ENCODE results near the gene CCNJL.
"Not testable (repeated sequence)": the region's sequence is repeated elsewhere in the genome, so short reads cannot be mapped to it uniquely, and the experiment has no call there.

CCNJL gene

DNA sequence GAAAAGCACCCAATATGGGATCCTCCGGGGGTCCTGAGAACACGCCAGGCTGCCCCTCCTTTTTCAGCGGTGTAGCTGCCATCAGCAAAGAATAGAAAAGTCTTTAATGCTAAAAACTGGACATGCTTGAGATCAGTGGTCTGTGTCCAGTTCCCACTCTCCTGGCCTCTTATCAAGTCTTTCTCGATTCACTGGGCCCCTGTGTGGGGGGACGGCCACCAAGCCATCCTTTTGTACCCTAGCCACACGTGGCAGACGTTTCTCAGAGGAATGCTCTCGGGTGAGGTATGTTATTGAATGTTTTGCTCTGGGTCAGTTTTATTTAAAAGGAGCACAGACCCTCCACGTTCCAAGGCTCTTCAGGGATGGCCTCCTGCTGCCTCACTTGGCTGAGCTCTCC lies 59.4 kb downstream of the CCNJL start:
- DNase-seq (ENCODE audit: low spot score) = no peak
- Mint-ChIP-seq H3K27me3 (ENCODE audit: low read depth) (no peaks in the 10 kb centered on the region), H3K4me1 (ENCODE audit: low read depth) (no peaks in the 10 kb centered on the region), H3K36me3 (ENCODE audit: low read depth) (no peaks in the 10 kb centered on the region), H3K4me3 (no peak overlapping the region), H3K9me3 (no peaks in the 10 kb centered on the region), H3K27ac (no peak overlapping the region)

- Mint-ChIP-seq H3K27ac (no peak overlapping the region), H3K27me3 (ENCODE audit: low read depth) (no peaks in the 10 kb centered on the region), H3K9me3 (no peaks in the 10 kb centered on the region)
Measured at GRCh38 chr5:160251406-160252155, 60.8 kb downstream of the CCNJL start.

GRCh38 chr5:160250826-160251225 lies 61.5 kb downstream of the CCNJL start:
- DNase-seq (ENCODE audit: low spot score) = no peak
- no peaks in the 10 kb centered on the region for H3K27me3 Mint-ChIP-seq (ENCODE audit: low read depth)
- H3K9me3 Mint-ChIP-seq = no peaks in the 10 kb centered on the region
- H3K4me3 Mint-ChIP-seq = no peak overlapping the region
- no peaks in the 10 kb centered on the region for H3K36me3 Mint-ChIP-seq (ENCODE audit: low read depth)
- no peaks in the 10 kb centered on the region for H3K4me1 Mint-ChIP-seq (ENCODE audit: low read depth)
- no peak overlapping the region for H3K27ac Mint-ChIP-seq

More at GRCh38 chr5:160251406-160252155, 60.8 kb downstream of the CCNJL start:
- no peaks in the 10 kb centered on the region for H3K4me1 Mint-ChIP-seq (ENCODE audit: low read depth)
- no peak for DNase-seq (ENCODE audit: low spot score)
- no peak overlapping the region for H3K4me3 Mint-ChIP-seq
- H3K36me3 Mint-ChIP-seq (ENCODE audit: low read depth) = no peaks in the 10 kb centered on the region

DNA sequence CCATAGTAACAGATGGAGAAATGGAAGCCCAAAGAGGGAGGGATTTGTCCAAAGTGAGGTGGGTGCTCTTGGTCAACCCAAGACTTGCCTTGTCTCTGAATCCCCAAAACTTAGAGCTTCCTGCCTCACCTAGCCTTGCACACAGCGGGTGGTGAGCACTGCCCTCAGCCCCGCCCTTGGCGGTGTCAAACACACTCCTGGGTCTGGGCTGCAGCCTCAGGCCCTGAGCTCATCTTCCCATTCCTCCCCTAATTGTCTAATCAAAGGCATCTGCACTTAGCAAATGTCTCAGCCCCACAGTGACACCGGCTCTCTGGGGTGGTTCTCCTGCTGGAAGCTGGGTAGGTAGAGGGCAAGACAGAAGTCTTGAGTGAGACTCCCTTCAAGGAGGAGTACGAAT lies 62.1 kb downstream of the CCNJL start:
- Mint-ChIP-seq H3K27ac (no peak overlapping the region), H3K36me3 (ENCODE audit: low read depth) (no peaks in the 10 kb centered on the region), H3K9me3 (no peaks in the 10 kb centered on the region), H3K4me1 (ENCODE audit: low read depth) (no peaks in the 10 kb centered on the region), H3K27me3 (ENCODE audit: low read depth) (no peaks in the 10 kb centered on the region), H3K4me3 (no peak overlapping the region)
- DNase-seq (ENCODE audit: low spot score) = no peak

- not testable (repeated sequence) for DNase-seq (ENCODE audit: low spot score); H3K27ac Mint-ChIP-seq; H3K27me3 Mint-ChIP-seq (ENCODE audit: low read depth); H3K4me1 Mint-ChIP-seq (ENCODE audit: low read depth); H3K4me3 Mint-ChIP-seq; H3K9me3 Mint-ChIP-seq; H3K36me3 Mint-ChIP-seq (ENCODE audit: low read depth)
Measured at GRCh38 chr5:160249570-160249969, 62.8 kb downstream of the CCNJL start.

DNA sequence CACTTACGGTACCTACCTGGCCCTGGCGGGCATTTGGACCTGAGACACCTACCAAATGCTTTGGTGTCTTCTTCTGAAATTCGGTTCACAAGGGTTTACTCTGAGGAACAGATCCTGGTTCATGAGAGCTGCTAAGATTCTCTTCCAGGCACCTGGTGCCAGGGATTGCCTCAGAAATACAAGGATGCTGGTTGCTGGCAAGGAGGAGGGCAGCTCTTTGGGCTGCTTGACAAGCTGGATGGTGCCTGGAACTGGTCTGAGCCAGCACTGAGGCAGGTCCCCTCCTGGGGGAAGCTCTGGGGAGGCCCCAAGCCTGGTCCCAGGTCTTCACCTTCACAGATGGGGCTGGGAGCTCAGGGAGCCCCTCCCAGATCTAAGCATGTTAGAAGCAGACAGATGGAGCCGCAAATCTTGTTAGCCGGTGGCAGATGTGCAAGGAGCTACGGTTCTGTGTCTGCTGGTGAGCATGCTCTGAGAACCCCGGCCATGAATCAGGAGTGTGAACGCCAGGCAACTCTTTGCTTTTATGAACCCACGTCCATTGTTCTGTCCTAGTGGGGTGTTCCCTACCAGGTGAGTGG lies 66.8 kb downstream of the CCNJL start:
- Mint-ChIP-seq H3K27me3 (ENCODE audit: low read depth) (no peaks in the 10 kb centered on the region), H3K9me3 (no peaks in the 10 kb centered on the region), H3K4me3 (no peak overlapping the region), H3K4me1 (ENCODE audit: low read depth) (no peaks in the 10 kb centered on the region), H3K27ac (no peak overlapping the region), H3K36me3 (ENCODE audit: low read depth) (no peaks in the 10 kb centered on the region)
- no peak for DNase-seq (ENCODE audit: low spot score)

GRCh38 chr5:160242145-160242544 lies 70.2 kb downstream of the CCNJL start:
- Mint-ChIP-seq H3K4me1 (ENCODE audit: low read depth) (no peaks in the 10 kb centered on the region), H3K4me3 (no peak overlapping the region), H3K9me3 (no peaks in the 10 kb centered on the region), H3K27me3 (ENCODE audit: low read depth) (no peaks in the 10 kb centered on the region), H3K27ac (no peak overlapping the region), H3K36me3 (ENCODE audit: low read depth) (no peaks in the 10 kb centered on the region)
- no peak for DNase-seq (ENCODE audit: low spot score)

DNA sequence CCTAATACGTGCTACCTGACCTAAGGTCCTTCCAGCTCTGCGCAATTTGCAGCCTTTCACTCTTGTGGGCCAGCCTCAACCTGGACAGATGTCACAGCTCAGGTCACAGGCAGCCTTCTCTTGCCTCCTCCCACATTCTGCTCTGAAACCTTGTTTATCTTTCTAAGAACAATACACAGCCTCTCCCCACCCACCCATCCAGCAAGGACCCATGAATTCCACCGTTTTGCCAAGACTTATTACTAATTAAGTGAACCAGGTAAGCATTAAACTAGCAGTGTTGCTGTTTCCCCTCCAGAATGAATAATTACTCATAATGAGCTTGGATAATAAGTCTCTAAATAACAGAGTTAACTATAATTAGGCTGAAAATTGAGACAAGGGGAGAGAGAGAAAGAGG lies 72.0 kb downstream of the CCNJL start:
- Mint-ChIP-seq H3K27me3 (ENCODE audit: low read depth) (no peaks in the 10 kb centered on the region), H3K9me3 (no peaks in the 10 kb centered on the region), H3K36me3 (ENCODE audit: low read depth) (no peaks in the 10 kb centered on the region), H3K27ac (no peak overlapping the region), H3K4me3 (no peak overlapping the region), H3K4me1 (ENCODE audit: low read depth) (no peaks in the 10 kb centered on the region)
- DNase-seq (ENCODE audit: low spot score) = no peak

- Mint-ChIP-seq H3K27me3 (ENCODE audit: low read depth) (no peaks in the 10 kb centered on the region), H3K9me3 (no peaks in the 10 kb centered on the region), H3K4me1 (ENCODE audit: low read depth) (no peaks in the 10 kb centered on the region), H3K4me3 (no peak overlapping the region), H3K36me3 (ENCODE audit: low read depth) (no peaks in the 10 kb centered on the region), H3K27ac (no peak overlapping the region)
- no peak for DNase-seq (ENCODE audit: low spot score)
Measured at GRCh38 chr5:160237571-160238093, 74.7 kb downstream of the CCNJL start.

- Mint-ChIP-seq H3K27me3 (ENCODE audit: low read depth) (no peaks in the 10 kb centered on the region), H3K27ac (no peak overlapping the region), H3K4me1 (ENCODE audit: low read depth) (no peaks in the 10 kb centered on the region), H3K36me3 (ENCODE audit: low read depth) (no peaks in the 10 kb centered on the region), H3K9me3 (no peaks in the 10 kb centered on the region), H3K4me3 (no peak overlapping the region)
- DNase-seq (ENCODE audit: low spot score) = no peak
Measured at GRCh38 chr5:160235731-160236130, 76.6 kb downstream of the CCNJL start.

DNA sequence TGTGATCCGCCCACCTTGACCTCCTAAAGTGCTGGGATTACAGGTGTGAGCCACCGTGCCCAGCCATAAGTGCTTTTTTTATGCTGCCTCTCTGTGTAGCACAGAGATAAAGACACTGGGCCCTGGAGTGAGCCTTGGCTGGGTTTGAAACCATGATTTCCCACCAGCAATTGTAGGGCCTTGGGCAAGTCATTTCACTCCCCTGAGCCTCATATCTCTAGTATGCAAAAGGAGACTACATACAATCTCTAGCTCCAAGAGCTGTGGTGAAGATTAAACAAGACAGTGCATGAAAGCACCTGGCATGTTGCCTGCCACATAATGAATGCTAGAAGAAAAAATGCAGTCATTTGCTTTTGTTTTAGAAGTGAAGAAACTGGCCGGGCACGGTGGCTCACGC lies 79.1 kb downstream of the CCNJL start:
- H3K27me3 Mint-ChIP-seq (ENCODE audit: low read depth) = no peaks in the 10 kb centered on the region
- H3K27ac Mint-ChIP-seq = no peak overlapping the region
- H3K9me3 Mint-ChIP-seq = no peaks in the 10 kb centered on the region
- H3K36me3 Mint-ChIP-seq (ENCODE audit: low read depth) = no peaks in the 10 kb centered on the region
- no peak for DNase-seq (ENCODE audit: low spot score)
- no peaks in the 10 kb centered on the region for H3K4me1 Mint-ChIP-seq (ENCODE audit: low read depth)
- H3K4me3 Mint-ChIP-seq = no peak overlapping the region

DNA sequence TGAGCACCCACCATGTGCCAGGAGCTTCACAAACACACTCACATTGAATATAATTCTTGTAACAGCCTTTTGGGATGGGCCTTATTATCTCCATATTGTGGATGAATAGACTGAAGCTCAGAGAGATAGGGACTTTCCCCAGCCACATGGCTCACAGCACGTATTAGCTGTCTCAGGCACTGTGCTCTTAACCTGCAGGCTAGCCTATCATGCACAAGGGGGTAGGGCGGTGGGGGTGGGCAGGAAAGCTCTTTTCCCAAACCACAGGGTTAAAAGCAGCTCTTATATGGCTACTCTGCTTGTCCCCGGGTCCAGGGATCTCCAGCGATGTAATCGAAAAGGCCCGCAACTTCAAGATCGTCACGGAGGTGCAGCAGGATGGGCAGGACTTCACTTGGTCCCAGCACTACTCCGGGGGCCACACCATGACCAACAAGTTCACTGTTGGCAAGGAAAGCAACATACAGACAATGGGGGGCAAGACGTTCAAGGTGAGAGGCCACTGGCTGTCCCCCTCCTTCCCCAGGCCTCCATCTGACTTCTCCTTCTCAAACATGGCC lies 80.5 kb downstream of the CCNJL start:
- H3K9me3 Mint-ChIP-seq = no peaks in the 10 kb centered on the region
- no peak for DNase-seq (ENCODE audit: low spot score)
- no peak overlapping the region for H3K4me3 Mint-ChIP-seq
- no peak overlapping the region for H3K27ac Mint-ChIP-seq
- H3K4me1 Mint-ChIP-seq (ENCODE audit: low read depth) = no peaks in the 10 kb centered on the region
- no peaks in the 10 kb centered on the region for H3K27me3 Mint-ChIP-seq (ENCODE audit: low read depth)
- H3K36me3 Mint-ChIP-seq (ENCODE audit: low read depth) = no peaks in the 10 kb centered on the region

DNA sequence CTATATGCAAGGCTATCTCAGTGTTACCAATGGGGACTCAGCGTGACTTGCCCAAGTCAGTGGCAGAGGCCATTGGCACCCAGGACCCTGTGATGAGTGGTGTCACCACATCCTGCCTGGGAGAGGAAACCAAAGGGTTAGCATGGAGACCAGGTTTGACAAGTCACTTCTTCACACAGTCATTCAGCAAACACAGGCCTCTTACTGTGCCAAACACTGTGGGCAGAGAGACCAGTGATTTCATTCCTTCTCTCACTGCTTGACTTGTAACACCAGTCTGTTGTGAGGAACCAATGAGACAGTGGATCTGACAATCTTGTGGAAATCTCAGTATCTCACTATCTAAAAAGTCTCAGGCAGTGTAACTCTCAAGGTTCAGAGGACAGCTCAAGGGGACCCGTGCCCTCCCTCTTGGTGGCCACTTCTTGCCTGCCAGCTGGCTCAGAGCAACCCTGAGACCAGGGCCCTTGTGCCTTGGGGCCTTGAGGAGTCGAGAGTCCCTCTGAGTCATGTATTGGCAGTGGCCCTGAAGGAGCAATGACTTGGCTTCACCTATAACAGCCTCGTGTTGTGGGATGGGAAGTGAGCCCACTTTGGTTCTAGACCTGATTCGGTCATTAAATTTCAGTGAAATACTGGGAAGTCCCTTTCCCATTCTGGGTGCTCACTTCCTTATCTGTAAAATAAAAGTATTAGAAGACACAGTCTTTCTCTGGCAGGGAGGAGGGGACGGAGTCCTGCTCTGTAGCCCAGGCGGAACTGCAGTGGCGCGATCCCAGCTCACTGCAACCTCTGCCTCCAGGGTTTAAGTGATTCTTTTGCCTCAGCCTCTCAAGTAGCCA lies 81.5 kb downstream of the CCNJL start:
- H3K4me3 Mint-ChIP-seq = no peak overlapping the region
- no peak for DNase-seq (ENCODE audit: low spot score)
- H3K36me3 Mint-ChIP-seq (ENCODE audit: low read depth) = no peaks in the 10 kb centered on the region
- no peaks in the 10 kb centered on the region for H3K9me3 Mint-ChIP-seq
- H3K27ac Mint-ChIP-seq = no peak overlapping the region
- H3K4me1 Mint-ChIP-seq (ENCODE audit: low read depth) = no peaks in the 10 kb centered on the region
- no peaks in the 10 kb centered on the region for H3K27me3 Mint-ChIP-seq (ENCODE audit: low read depth)

DNA sequence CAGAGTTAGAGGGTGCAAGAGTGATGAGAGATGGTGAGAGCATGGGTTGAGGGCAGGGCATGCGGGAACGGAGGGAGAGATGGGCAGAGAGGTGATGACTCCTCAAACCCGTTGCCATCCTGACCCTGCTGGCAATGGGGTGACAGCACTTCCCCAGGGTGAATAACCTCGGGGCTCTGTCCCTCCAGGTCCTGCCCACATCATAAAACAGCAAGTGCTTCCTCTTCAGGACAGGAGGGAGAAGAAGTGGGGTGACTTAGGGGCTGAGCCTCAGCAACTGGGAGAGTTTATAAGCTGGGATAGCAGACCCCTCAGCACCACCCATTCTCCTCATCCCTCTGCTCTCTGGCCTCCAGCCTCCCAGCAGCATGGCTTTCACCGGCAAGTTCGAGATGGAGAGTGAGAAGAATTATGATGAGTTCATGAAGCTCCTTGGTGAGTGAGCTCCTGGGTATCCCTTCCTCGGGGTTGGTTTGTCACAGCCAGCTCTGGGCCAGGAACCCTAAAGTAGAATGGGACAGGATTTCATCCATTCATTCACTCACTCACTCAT lies 83.1 kb downstream of the CCNJL start, which contains the start of gene FABP6:
TSS of gene FABP6 (plus strand) at position 317 of the 553 bp plus-strand sequence. CDS start at position 369, 52 bp downstream.
- no peak within 1 kb of the TSS for H3K4me3 Mint-ChIP-seq
- no peaks in the 10 kb centered on the region for H3K4me1 Mint-ChIP-seq (ENCODE audit: low read depth)
- H3K27ac Mint-ChIP-seq = no peak within 1 kb of the TSS
- no peaks in the 10 kb centered on the region for H3K36me3 Mint-ChIP-seq (ENCODE audit: low read depth)
- no peaks in the 10 kb centered on the region for H3K9me3 Mint-ChIP-seq
- no peaks in the 10 kb centered on the region for H3K27me3 Mint-ChIP-seq (ENCODE audit: low read depth)
- DNase-seq (ENCODE audit: low spot score) = no peak
